Measurements from ENCODE around the gene SUGP1. TPM values are rescaled to one million over a fixed set of nuclear protein-coding genes. Genes with fewer than 3 reads are reported as not detected.

Gene SUGP1
- total RNA-seq, 2 donors from 2014 or later = 13.5 to 16.3 TPM

- intact Hi-C loops (cut with DNase I) = no loop called here
- no peak for DNase-seq
- no peaks in the 10 kb centered on the region for H3K4me1 ChIP-seq
These were observed 59.7 kb downstream of the SUGP1 start for GRCh38 chr19:19260417-19261214.

GRCh38 chr19:19259741-19260140 is 60.6 kb downstream of the SUGP1 start:
- H3K27ac ChIP-seq = no peak overlapping the region
- no peak for ATAC-seq
- H3K36me3 ChIP-seq (replicated peaks in 1 of 2; ENCODE audit: insufficient read depth in 1 of 2, low read depth in 2 of 2) = no peaks in the 10 kb centered on the region
- no peaks in the 10 kb centered on the region for H3K9me3 ChIP-seq
- H3K4me1 ChIP-seq = no peaks in the 10 kb centered on the region
- intact Hi-C loops (cut with DNase I) = no loop called here
- H3K4me3 ChIP-seq = no peak overlapping the region
- no peak for DNase-seq
- H3K27me3 ChIP-seq = peaks cover 0 to 3% of the 10 kb centered on the region in 2 donors
- WGBS, 2 donors = 50 to 72% methylated on average over 2 of the region's 2 CpGs
- TF ChIP-seq CTCF (IDR thresholded peaks at IDR 0.05) (no peak), POLR2A (IDR thresholded peaks at IDR 0.05) (no peak)

More at GRCh38 chr19:19260417-19261214, 59.7 kb downstream of the SUGP1 start:
- Histone ChIP-seq H3K9me3 (no peaks in the 10 kb centered on the region), H3K36me3 (replicated peaks in 1 of 2; ENCODE audit: insufficient read depth in 1 of 2, low read depth in 2 of 2) (no peaks in the 10 kb centered on the region), H3K27ac (no peak overlapping the region), H3K4me3 (no peak overlapping the region), H3K27me3 (peaks cover 0 to 3% of the 10 kb centered on the region in 2 donors)
- TF ChIP-seq CTCF (IDR thresholded peaks at IDR 0.05) (no peak), POLR2A (IDR thresholded peaks at IDR 0.05) (no peak)
- ATAC-seq = no peak
- 45 to 77% methylated on average over 10 to 36 of the region's 36 CpGs for WGBS, 2 donors

GRCh38 chr19:19258589-19259338 is 61.5 kb downstream of the SUGP1 start:
- no peak for TF ChIP-seq CTCF (IDR thresholded peaks at IDR 0.05)
- no peak for TF ChIP-seq POLR2A (IDR thresholded peaks at IDR 0.05)
- no peaks in the 10 kb centered on the region for H3K9me3 ChIP-seq
- H3K27me3 ChIP-seq = peaks cover 0 to 3% of the 10 kb centered on the region in 2 donors
- no peaks in the 10 kb centered on the region for H3K4me1 ChIP-seq
- intact Hi-C loops (cut with DNase I) = no loop called here
- no peak for ATAC-seq
- no peaks in the 10 kb centered on the region for H3K36me3 ChIP-seq (replicated peaks in 1 of 2; ENCODE audit: insufficient read depth in 1 of 2, low read depth in 2 of 2)
- 86 to 92% methylated on average over 17 to 38 of the region's 41 CpGs for WGBS, 2 donors
- no peak overlapping the region for H3K4me3 ChIP-seq
- H3K27ac ChIP-seq = no peak overlapping the region
- no peak for DNase-seq

- no peak for ATAC-seq
These were observed 62.3 kb downstream of the SUGP1 start for GRCh38 chr19:19257836-19258588.

More at GRCh38 chr19:19257836-19258588, 62.3 kb downstream of the SUGP1 start:
- TF ChIP-seq CTCF (IDR thresholded peaks at IDR 0.05) (no peak), POLR2A (IDR thresholded peaks at IDR 0.05) (no peak)
- Histone ChIP-seq H3K27ac (no peak overlapping the region), H3K9me3 (no peaks in the 10 kb centered on the region), H3K36me3 (replicated peaks in 1 of 2; ENCODE audit: insufficient read depth in 1 of 2, low read depth in 2 of 2) (no peaks in the 10 kb centered on the region), H3K4me1 (no peaks in the 10 kb centered on the region), H3K27me3 (peaks cover 0 to 3% of the 10 kb centered on the region in 2 donors), H3K4me3 (no peak overlapping the region)
- WGBS, 2 donors = 83 to 88% methylated on average over 15 to 66 of the region's 72 CpGs
- DNase-seq = no peak
- intact Hi-C loops (cut with DNase I) = no loop called here

All from body of pancreas (tissue), 4 donors.